Smooth muscle cell (in vitro differentiated cells): ENCODE measurements around the gene FANK1. TPM values are rescaled to one million over a fixed set of nuclear protein-coding genes. Genes with fewer than 3 reads are reported as not detected.

Experiments
- DNase-seq: peaks from one replicate; lab custom pipeline; 2025; ENCODE audit not compliant: unreplicated experiment; lab: John Stamatoyannopoulos, UW
- H2AFZ ChIP-seq: fragments of 200-600 bp; sonication (generic); 2 replicates; pipeline ENCODE4 v1.6.0; 2016; ENCODE audit warnings: antibody characterized with exemption, low read depth, mild to moderate bottlenecking
- H3F3A ChIP-seq: fragments of 200-600 bp; sonication (generic); 2 replicates; pipeline ENCODE4 v1.6.0; 2017; ENCODE audit warnings: antibody characterized with exemption, low read depth
- H3K27ac ChIP-seq: fragments of 200-600 bp; sonication (generic); 2 replicates; pipeline ENCODE4 v1.5.1; 2016; ENCODE audit warnings: low read depth, mild to moderate bottlenecking
- H3K27me3 ChIP-seq: fragments of 200-600 bp; sonication (generic); 2 replicates; pipeline ENCODE4 v1.6.1; 2016; ENCODE audit warnings: low read depth, mild to moderate bottlenecking
- H3K36me3 ChIP-seq: fragments of 200-600 bp; sonication (generic); 2 replicates; pipeline ENCODE4 v1.5.1; 2016; ENCODE audit warnings: low read depth
- H3K4me1 ChIP-seq: fragments of 200-600 bp; sonication (generic); 2 replicates; pipeline ENCODE4 v1.5.1; 2016; ENCODE audit warnings: low read depth
- H3K4me2 ChIP-seq: fragments of 200-600 bp; sonication (generic); 2 replicates; pipeline ENCODE4 v1.6.0; 2016; ENCODE audit warnings: mild to moderate bottlenecking
- H3K4me3 ChIP-seq: fragments of 200-600 bp; sonication (generic); 2 replicates; pipeline ENCODE4 v1.5.1; 2016; ENCODE audit warnings: mild to moderate bottlenecking
- H3K79me2 ChIP-seq: fragments of 200-600 bp; sonication (generic); 2 replicates; pipeline ENCODE4 v1.6.0; 2016; ENCODE audit warnings: low read depth, mild to moderate bottlenecking
- H3K9ac ChIP-seq: fragments of 200-600 bp; sonication (generic); 2 replicates; pipeline ENCODE4 v1.6.0; 2016; ENCODE audit warnings: low read depth
- H3K9me3 ChIP-seq: fragments of 200-600 bp; sonication (generic); replicated peaks from 2 replicates; pipeline ENCODE4 v1.5.1; 2016; ENCODE audit warnings: low read depth
- H4K20me1 ChIP-seq: fragments of 200-600 bp; sonication (generic); 2 replicates; pipeline ENCODE4 v1.6.0; 2016; ENCODE audit warnings: low read depth
- WGBS: methylation state at CpG from one replicate; pipeline ENCODE4 v1.1.7; 2016; ENCODE audit warnings: low lambda C conversion rate; 5-methylcytosine and 5-hydroxymethylcytosine counted together
- polyA plus RNA-seq: library from polyadenylated mRNA; unstranded; fragments of >200 nt; fragmentation: Nextera tagmentation; extraction: Ambion mirVana; gene quantifications from 2 replicates; pipeline ENCODE4 v1.2.1, GENCODE V29; 2016
- total RNA-seq: library from RNA; depleted of rRNA; stranded (reverse); fragments of >200 nt; gene quantifications from 2 replicates; pipeline ENCODE4 v1.2.3, GENCODE V29; 2014
- TF ChIP-seq, protein P1 (sequence below): fragments of 200-600 bp; sonication (generic); IDR thresholded peaks from 2 replicates; pipeline ENCODE4 v1.5.1; 2017; ENCODE audit warnings: borderline replicate concordance, mild to moderate bottlenecking, antibody characterized with exemption; ENCODE audit not compliant: insufficient read depth, poor library complexity, severe bottlenecking

FANK1 gene
- total and polyA plus RNA-seq, 2 experiments from 2014 or later = 5.8 to 6.6 TPM

DNA sequence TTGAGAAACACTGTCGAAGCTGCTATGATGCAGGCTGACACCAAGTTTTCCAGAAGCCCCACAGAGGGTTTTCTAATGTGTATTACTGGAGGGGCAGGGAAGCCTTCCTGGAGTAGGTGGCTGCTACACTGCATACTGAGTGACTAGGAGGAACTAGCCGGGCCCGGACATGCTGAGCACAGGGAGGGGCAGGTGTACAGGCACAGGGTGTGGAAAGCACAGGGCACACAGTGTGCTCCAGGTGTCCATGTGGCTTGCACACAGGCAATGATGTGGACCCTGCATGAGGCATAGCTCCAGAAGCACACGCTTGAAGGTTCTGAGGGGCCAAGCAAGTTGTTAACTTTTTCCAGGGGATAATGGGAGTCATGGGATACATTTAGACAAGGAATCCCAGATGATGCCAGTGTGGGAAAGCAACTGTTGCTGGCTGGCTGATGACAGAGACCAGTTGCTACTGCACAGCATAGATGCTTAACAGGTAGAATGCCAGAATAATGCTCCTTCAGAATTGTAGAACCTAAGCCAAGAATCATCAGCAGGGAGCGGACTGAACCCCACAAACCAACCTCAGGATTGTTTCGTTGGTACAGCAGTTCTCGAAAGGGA, 29.8 kb upstream of the FANK1 start:
- no peaks in the 10 kb centered on the region for H3F3A ChIP-seq
- H3K27me3 ChIP-seq = no peaks in the 10 kb centered on the region
- H3K9me3 ChIP-seq = no peaks in the 10 kb centered on the region
- no peak overlapping the region for H3K27ac ChIP-seq
- WGBS = 96% methylated on average over 7 of the region's 7 CpGs
- H3K9ac ChIP-seq = no peak overlapping the region
- no peak overlapping the region for H2AFZ ChIP-seq
- no peaks in the 10 kb centered on the region for H3K36me3 ChIP-seq
- H3K4me2 ChIP-seq = no peak overlapping the region
- DNase-seq = no peak
- no peaks in the 10 kb centered on the region for H4K20me1 ChIP-seq
- TF ChIP-seq, protein P1, sequence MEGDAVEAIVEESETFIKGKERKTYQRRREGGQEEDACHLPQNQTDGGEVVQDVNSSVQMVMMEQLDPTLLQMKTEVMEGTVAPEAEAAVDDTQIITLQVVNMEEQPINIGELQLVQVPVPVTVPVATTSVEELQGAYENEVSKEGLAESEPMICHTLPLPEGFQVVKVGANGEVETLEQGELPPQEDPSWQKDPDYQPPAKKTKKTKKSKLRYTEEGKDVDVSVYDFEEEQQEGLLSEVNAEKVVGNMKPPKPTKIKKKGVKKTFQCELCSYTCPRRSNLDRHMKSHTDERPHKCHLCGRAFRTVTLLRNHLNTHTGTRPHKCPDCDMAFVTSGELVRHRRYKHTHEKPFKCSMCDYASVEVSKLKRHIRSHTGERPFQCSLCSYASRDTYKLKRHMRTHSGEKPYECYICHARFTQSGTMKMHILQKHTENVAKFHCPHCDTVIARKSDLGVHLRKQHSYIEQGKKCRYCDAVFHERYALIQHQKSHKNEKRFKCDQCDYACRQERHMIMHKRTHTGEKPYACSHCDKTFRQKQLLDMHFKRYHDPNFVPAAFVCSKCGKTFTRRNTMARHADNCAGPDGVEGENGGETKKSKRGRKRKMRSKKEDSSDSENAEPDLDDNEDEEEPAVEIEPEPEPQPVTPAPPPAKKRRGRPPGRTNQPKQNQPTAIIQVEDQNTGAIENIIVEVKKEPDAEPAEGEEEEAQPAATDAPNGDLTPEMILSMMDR = no peak
- no peaks in the 10 kb centered on the region for H3K79me2 ChIP-seq
- H3K4me3 ChIP-seq = no peak overlapping the region
- no peaks in the 10 kb centered on the region for H3K4me1 ChIP-seq

DNA sequence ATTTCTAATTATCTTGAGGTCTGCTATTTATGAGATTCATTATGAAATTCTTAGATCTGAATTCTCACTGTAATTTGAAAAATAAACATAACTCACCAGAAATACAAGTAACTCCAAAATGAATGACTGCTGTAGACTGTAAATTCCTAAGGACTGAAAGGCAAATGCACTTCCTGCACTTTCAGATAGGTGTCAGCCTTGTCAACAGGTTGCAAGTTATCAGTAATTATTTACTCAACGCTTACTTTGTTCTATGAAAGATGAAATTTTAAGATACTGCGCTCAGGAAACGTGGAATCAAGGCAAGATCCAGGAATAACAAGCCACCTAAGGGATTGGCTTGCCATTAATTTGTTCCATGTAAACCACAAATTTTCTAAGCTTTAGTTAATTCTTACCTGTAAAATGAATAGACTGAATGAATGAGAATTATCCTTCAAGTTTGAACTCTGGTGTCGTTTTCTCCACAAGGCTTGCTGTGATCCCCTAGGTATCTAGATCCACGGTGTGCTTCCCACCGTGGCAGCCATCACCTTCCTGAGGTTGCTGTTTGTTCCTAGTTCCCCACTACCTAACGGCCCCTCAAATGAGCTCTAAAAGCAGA, 27.9 kb upstream of the FANK1 start:
- H2AFZ ChIP-seq = no peak overlapping the region
- H3K79me2 ChIP-seq = no peaks in the 10 kb centered on the region
- no peak overlapping the region for H3K9ac ChIP-seq
- H3K9me3 ChIP-seq = no peaks in the 10 kb centered on the region
- no peaks in the 10 kb centered on the region for H4K20me1 ChIP-seq
- H3F3A ChIP-seq = no peaks in the 10 kb centered on the region
- H3K36me3 ChIP-seq = no peaks in the 10 kb centered on the region
- WGBS = 61% methylated on average over 7 of the region's 7 CpGs
- no peak overlapping the region for H3K4me2 ChIP-seq
- TF ChIP-seq, protein P1 = peak; percentile 87
- H3K27ac ChIP-seq = no peak overlapping the region
- no peaks in the 10 kb centered on the region for H3K4me1 ChIP-seq
- no peak for DNase-seq
- H3K27me3 ChIP-seq = no peaks in the 10 kb centered on the region
- no peak overlapping the region for H3K4me3 ChIP-seq

DNA sequence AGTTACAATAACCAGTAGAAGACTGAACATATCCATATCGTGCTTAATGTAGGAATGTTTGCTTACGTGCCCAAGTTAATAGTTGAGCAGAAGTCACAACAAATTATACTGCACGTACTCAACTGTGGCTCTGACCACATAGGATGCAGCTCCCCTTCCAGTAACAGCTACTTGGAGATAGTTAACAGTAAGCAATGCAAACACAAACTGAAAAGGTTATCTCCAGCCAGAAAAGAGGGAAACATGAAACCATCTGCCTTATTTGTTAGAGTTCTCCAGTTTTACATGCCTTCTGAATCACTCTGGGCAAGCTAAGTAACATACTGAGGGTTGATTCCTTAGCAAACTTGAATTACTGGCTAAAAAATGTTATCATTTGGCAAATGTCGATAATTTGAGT, 25.0 kb upstream of the FANK1 start:
- Histone ChIP-seq H3K27ac (no peak overlapping the region), H3K4me1 (no peaks in the 10 kb centered on the region), H3K36me3 (no peaks in the 10 kb centered on the region), H3K27me3 (no peaks in the 10 kb centered on the region), H3K79me2 (no peaks in the 10 kb centered on the region), H3K9me3 (no peaks in the 10 kb centered on the region), H3K4me2 (peak overlapping the region; percentile 32), H4K20me1 (no peaks in the 10 kb centered on the region), H3K9ac (no peak overlapping the region), H3K4me3 (no peak overlapping the region), H3F3A (no peaks in the 10 kb centered on the region), H2AFZ (no peak overlapping the region)
- DNase-seq = no peak
- WGBS = 70% methylated on average over 4 of the region's 4 CpGs
- TF ChIP-seq, protein P1 = no peak
